Activated CD4-positive, alpha-beta T cell treated with anti-CD3 and anti-CD28 coated beads for 36 hours (primary cell): ENCODE results near the gene ZSCAN32. TPM values are rescaled to one million over a fixed set of nuclear protein-coding genes. Genes with fewer than 3 reads are reported as not detected.

ENCODE experiments used
- ATAC-seq: fragments of 200-7000 bp; cut with Tn5 transposase; one replicate; pipeline ENCODE4 v1.10.0; 2021; ENCODE audit warnings: mild to moderate bottlenecking, moderate library complexity
- CTCF ChIA-PET: fragments of 350-600 bp; sonication (Branson Sonifier 250); formaldehyde crosslinking; loops from one replicate; lab custom pipeline; 2021; ENCODE audit warnings: antibody characterized with exemption; lab: Charles Lee
- POLR2A ChIA-PET: fragments of 350-600 bp; sonication (Branson Sonifier 250); formaldehyde crosslinking; loops from one replicate; lab custom pipeline; 2021; ENCODE audit warnings: antibody characterized with exemption, inconsistent platforms; lab: Charles Lee
- DNase-seq: peaks from one replicate; pipeline ENCODE4 v3.0.0-alpha.2; 2020
- H3K27ac Mint-ChIP-seq: one replicate; pipeline ENCODE4 v1.8.0; 2021; ENCODE audit warnings: mixed read lengths
- H3K27me3 Mint-ChIP-seq: one replicate; pipeline ENCODE4 v1.8.0; 2021; ENCODE audit warnings: mixed read lengths
- H3K36me3 Mint-ChIP-seq: one replicate; pipeline ENCODE4 v1.8.0; 2021; ENCODE audit warnings: low read depth, mixed read lengths
- H3K4me1 Mint-ChIP-seq: one replicate; pipeline ENCODE4 v1.8.0; 2021; ENCODE audit warnings: mixed read lengths
- H3K4me3 Mint-ChIP-seq: one replicate; pipeline ENCODE4 v1.8.0; 2021; ENCODE audit warnings: mild to moderate bottlenecking, moderate library complexity, mixed read lengths
- H3K9me3 Mint-ChIP-seq: one replicate; pipeline ENCODE4 v1.8.0; 2021; ENCODE audit warnings: low read depth, mixed read lengths
- intact Hi-C, 2 experiments: fragments of 100-400 bp; cut with DNase I in 1 of 2; cut with micrococcal nuclease in 1 of 2; formaldehyde crosslinking; loops; one replicate each; pipeline versions ENCODE4 v1.14.2 to v1.15.1; 2022 to 2024; cut with DNase I, micrococcal nuclease
- total RNA-seq, 2 experiments: library from RNA; stranded (reverse); gene quantifications; one replicate each; pipeline ENCODE4 v1.2.3, GENCODE V29; 2021

Gene ZSCAN32
- total RNA-seq, 2 experiments from 2014 or later: 15.7 to 17.4 TPM

DNA sequence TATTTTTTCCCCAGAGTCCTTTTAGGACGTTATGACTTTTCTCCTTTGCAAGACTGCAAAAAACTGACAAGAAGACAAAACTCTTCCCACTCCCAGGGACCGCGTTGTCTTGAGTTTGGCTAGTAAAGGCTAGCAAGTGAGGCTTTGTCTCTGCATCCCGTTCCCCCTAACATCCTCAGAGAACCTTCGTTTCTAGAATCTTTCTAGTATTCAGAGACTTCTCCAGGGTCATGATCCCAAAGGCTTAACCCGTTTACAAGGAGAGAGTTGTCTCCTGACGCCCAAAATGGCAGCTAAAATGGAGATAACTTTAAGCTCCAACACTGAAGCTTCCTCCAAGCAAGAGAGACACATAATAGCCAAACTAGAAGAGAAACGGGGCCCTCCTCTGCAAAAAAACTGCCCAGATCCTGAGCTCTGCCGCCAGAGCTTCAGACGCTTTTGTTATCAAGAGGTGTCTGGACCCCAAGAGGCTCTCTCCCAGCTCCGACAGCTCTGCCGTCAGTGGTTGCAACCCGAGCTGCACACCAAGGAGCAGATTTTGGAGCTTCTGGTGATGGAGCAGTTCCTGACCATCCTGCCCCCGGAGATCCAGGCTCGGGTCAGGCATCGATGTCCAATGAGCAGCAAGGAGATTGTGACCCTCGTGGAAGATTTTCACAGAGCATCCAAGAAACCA is 1.1 kb upstream of the ZSCAN32 start:
- Mint-ChIP-seq H3K27me3 (no peaks in the 10 kb centered on the region), H3K4me1 (peaks cover 42% of the 10 kb centered on the region), H3K4me3 (peak overlapping the region; percentile 91), H3K36me3 (peaks cover 63% of the 10 kb centered on the region), H3K27ac (peak overlapping the region; percentile 78), H3K9me3 (peaks cover 26% of the 10 kb centered on the region)
- ChIA-PET POLR2A (interaction anchor here (0.5 to 2.3 kb wide), 4 partner anchors 42 to 186 kb away, joined by 3 to 8 read pairs (median 4); partner anchors contain the start of genes NAA60 and ZNF597), CTCF (interaction anchor here (0.7 to 1.4 kb wide), 3 partner anchors 9 to 267 kb away, joined by 3 to 6 read pairs (median 4); partner anchors contain the start of genes NAA60, ZNF213 and ZNF597)
- ATAC-seq (no peak), DNase-seq (peak; percentile 18)
- intact Hi-C loops: loop anchor here (1.0 to 5.0 kb wide), 11 partner anchors 37 to 278 kb away; partner anchors contain the start of genes ZNF263 (in 2 of the 2), CLUAP1 (in 1 of the 2), NAA60 (in 1 of the 2) and TIGD7 (in 1 of the 2)

DNA sequence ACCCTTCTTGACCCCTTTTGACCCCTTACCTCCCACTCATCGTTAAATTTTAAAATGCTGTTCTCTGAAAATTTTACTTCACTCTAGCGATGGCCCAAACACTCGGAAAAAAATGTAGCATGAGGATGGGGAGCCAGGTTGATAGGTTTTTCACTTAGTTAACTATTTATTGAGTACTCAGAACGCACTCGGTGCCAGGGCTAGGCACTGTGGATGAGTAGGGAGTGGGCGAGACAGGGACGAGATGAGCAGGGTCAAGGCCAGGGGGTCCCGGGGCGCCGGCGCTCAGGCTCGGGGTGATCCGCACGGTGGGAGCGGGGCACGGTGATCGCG is 392 bp downstream of the ZSCAN32 start:
- Mint-ChIP-seq H3K36me3 (peaks cover 63% of the 10 kb centered on the region), H3K27ac (peak overlapping the region; percentile 83), H3K4me1 (peaks cover 50% of the 10 kb centered on the region), H3K4me3 (peak overlapping the region; percentile 91), H3K27me3 (no peaks in the 10 kb centered on the region), H3K9me3 (peaks cover 24% of the 10 kb centered on the region)
- DNase-seq: no peak
- ATAC-seq: peak; percentile 23
- ChIA-PET POLR2A (interaction anchor here (0.7 to 2.3 kb wide), 4 partner anchors 43 to 137 kb away, joined by 3 to 8 read pairs (median 6); partner anchors contain the start of genes NAA60 and ZNF597), CTCF (interaction anchor here (0.9 to 1.4 kb wide), 6 partner anchors 8 to 250 kb away, joined by 3 to 6 read pairs (median 4); partner anchors contain the start of genes NAA60 and ZNF597)
- intact Hi-C loops: loop anchor here (1.0 to 5.0 kb wide), 2 partner anchors 57 to 211 kb away; partner anchors contain the start of gene SLX4 (in 1 of the 2)

DNA sequence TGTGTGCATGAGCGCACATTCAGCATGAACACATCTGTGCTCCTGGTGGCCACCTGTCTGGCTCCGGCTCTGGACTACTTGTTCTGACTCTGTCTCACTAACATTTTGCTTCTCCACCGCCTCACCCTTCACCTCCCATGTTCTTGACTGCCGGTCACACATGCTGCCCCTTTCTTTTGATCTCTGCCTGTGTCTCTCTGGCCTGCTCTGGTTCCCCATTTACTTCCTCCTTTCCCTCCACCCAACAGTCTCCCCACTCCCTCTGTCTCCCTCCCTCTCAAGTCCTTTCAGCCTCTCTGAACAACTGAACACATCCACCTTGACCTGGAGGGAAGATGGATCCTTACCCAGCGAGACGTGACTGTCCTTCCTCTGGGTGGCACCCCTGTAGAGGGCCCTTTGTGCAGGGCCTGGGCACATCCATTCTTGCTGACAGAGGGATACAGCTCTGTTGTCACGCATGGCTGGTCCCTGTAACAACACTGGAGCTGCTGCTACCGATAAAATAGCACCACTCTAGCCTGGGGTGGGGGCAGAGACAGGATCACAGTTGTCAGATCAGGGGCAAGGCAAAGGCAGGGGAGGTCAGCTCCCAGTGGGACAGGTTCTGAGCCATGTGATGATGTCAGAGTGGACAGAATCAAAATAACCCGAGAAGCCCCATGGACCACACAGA is 11.0 kb downstream of the ZSCAN32 start:
- ChIA-PET POLR2A (no interaction called here), CTCF (no interaction called here)
- H3K4me3 Mint-ChIP-seq: no peak overlapping the region
- intact Hi-C loops: no loop called here
- DNase-seq (no peak), ATAC-seq (no peak)
- peaks cover 91% of the 10 kb centered on the region for H3K36me3 Mint-ChIP-seq
- H3K4me1 Mint-ChIP-seq: peaks cover 3% of the 10 kb centered on the region
- H3K27ac Mint-ChIP-seq: no peak overlapping the region
- H3K9me3 Mint-ChIP-seq: peaks cover 53% of the 10 kb centered on the region
- H3K27me3 Mint-ChIP-seq: no peaks in the 10 kb centered on the region

DNA sequence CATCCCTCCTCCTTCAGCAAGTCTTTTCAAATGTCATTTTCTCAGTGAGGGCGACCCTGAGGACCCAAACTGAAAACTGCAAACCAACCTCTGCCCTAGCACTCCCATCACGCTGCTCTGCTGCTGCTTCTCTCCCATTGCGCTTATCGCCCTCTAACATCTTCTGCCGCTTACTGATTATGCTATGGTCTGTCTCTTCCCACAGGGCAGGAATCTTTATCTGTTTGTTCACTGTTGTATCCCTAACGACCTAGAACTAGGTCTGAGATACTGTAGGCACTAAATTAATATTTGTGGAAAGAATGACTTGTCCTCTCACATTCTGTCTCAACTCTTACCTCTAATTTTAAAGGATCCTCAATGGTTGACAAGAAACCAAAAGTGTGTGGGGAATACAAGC is 12.5 kb downstream of the ZSCAN32 start:
- H3K27ac Mint-ChIP-seq: no peak overlapping the region
- ChIA-PET CTCF (no interaction called here), POLR2A (no interaction called here)
- H3K36me3 Mint-ChIP-seq: peaks cover 91% of the 10 kb centered on the region
- no peak for DNase-seq
- no peaks in the 10 kb centered on the region for H3K27me3 Mint-ChIP-seq
- no peaks in the 10 kb centered on the region for H3K4me1 Mint-ChIP-seq
- no peak for ATAC-seq
- peaks cover 57% of the 10 kb centered on the region for H3K9me3 Mint-ChIP-seq
- H3K4me3 Mint-ChIP-seq: no peak overlapping the region
- intact Hi-C loops: no loop called here

DNA sequence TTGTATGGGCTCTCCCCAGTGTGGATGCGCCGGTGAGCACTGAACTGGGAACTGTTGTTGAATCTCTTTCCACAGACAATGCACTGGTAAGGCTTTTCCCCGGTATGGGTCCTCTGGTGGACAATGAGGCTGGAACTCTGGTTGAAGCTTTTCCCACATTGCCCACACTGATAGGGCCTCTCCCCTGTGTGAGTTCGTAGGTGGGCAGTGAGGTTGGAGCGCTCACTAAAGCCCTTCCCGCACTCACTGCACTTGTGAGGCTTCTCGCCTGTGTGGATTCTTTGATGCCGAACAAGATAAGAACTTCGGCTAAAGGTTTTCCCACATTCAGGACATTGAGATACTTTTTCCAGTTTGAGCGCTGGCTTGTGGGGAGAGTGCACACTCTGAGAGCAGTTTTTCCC is 17.8 kb downstream of the ZSCAN32 start:
- ATAC-seq (no peak), DNase-seq (no peak)
- Mint-ChIP-seq H3K27ac (no peak overlapping the region), H3K36me3 (peaks cover 83% of the 10 kb centered on the region), H3K4me1 (no peaks in the 10 kb centered on the region), H3K4me3 (no peak overlapping the region), H3K9me3 (peaks cover 72% of the 10 kb centered on the region), H3K27me3 (no peaks in the 10 kb centered on the region)
- ChIA-PET CTCF (interaction anchor here (0.7 kb wide), 1 partner anchor 97 kb away, joined by 3 read pairs; no protein-coding TSS in a partner anchor), POLR2A (no interaction called here)
- intact Hi-C loops: loop anchor here (2.0 to 5.0 kb wide), 3 partner anchors 26 to 76 kb away; partner anchors contain the start of genes TIGD7 (in 1 of the 2) and ZNF75A (in 1 of the 2)

DNA sequence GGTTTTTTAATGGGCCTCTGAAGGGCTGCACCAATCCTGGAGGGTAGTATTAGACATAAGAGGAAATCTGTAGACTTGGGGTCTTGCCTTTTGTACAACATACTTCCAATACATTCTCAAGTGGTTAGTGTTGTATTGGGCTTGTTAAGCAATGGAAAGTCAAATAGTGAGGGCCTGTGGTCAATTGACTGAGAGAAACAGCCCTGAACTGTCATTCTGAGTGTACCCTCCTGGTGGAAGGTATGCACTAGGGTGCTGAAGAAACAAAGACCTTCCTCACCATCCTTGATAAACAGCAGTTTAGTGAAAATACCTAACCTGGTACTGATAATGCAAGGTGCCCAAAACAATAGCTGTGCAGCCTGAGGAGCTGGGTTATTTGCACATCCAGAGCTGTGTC is 22.9 kb downstream of the ZSCAN32 start:
- intact Hi-C loops: no loop called here
- ATAC-seq (no peak), DNase-seq (no peak)
- Mint-ChIP-seq H3K27me3 (no peaks in the 10 kb centered on the region), H3K4me3 (no peak overlapping the region), H3K9me3 (peaks cover 68% of the 10 kb centered on the region), H3K27ac (no peak overlapping the region), H3K36me3 (peaks cover 62% of the 10 kb centered on the region), H3K4me1 (no peaks in the 10 kb centered on the region)
- ChIA-PET POLR2A (no interaction called here), CTCF (no interaction called here)

DNA sequence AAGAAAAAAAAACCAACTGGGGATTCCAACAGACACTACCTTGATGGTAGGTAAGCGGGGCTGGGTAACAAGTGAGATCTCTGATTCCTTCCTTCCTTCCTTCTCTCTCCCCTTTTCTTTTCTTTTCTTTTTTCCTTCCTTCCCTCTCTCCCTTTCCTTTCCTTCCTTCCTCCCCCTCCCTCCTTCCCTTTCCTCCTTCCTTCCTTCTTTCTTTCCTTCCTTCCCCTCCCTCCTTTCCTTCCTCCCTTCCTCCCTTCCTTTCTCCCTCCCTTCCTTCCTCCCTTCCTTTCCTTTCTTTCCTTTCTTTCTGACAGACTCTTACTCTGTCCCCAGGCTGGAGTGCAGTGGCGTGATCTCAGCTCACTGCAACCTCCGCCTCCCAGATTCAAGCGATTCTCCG is 25.1 kb downstream of the ZSCAN32 start:
- no peak overlapping the region for H3K4me3 Mint-ChIP-seq
- H3K27ac Mint-ChIP-seq: no peak overlapping the region
- ChIA-PET POLR2A (no interaction called here), CTCF (no interaction called here)
- DNase-seq (no peak), ATAC-seq (no peak)
- intact Hi-C loops: no loop called here
- H3K4me1 Mint-ChIP-seq: no peaks in the 10 kb centered on the region
- H3K9me3 Mint-ChIP-seq: peaks cover 51% of the 10 kb centered on the region
- no peaks in the 10 kb centered on the region for H3K27me3 Mint-ChIP-seq
- H3K36me3 Mint-ChIP-seq: peaks cover 43% of the 10 kb centered on the region

DNA sequence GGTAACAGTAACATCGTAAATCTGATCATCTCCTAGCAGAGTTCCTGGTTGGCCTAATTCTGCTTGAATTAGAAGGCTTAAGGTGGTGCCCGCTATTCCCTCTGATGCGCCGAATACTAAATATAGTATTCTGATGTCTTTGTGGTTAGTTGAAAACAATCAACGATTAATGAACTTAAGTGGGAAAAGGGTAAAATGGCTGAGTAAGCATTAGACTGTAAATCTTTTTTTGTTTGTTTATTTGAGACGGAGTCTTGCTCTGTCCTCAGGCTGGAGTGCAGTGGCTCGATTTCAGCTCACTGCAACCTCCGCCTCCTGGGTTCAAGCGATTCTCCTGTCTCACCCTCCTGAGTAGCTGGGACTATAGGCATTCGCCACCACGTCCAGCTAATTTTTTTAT is 31.7 kb downstream of the ZSCAN32 start:
- ChIA-PET POLR2A (no interaction called here), CTCF (no interaction called here)
- intact Hi-C loops: loop anchor here (5.0 to 10.0 kb wide), 3 partner anchors 73 to 154 kb away; partner anchors contain the start of genes NAA60 (in 1 of the 2) and ZNF597 (in 1 of the 2)
- H3K4me1 Mint-ChIP-seq: peaks cover 8% of the 10 kb centered on the region
- no peak overlapping the region for H3K4me3 Mint-ChIP-seq
- no peak for ATAC-seq
- no peaks in the 10 kb centered on the region for H3K27me3 Mint-ChIP-seq
- peaks cover 25% of the 10 kb centered on the region for H3K36me3 Mint-ChIP-seq
- H3K27ac Mint-ChIP-seq: no peak overlapping the region
- DNase-seq: no peak
- H3K9me3 Mint-ChIP-seq: peaks cover 19% of the 10 kb centered on the region

DNA sequence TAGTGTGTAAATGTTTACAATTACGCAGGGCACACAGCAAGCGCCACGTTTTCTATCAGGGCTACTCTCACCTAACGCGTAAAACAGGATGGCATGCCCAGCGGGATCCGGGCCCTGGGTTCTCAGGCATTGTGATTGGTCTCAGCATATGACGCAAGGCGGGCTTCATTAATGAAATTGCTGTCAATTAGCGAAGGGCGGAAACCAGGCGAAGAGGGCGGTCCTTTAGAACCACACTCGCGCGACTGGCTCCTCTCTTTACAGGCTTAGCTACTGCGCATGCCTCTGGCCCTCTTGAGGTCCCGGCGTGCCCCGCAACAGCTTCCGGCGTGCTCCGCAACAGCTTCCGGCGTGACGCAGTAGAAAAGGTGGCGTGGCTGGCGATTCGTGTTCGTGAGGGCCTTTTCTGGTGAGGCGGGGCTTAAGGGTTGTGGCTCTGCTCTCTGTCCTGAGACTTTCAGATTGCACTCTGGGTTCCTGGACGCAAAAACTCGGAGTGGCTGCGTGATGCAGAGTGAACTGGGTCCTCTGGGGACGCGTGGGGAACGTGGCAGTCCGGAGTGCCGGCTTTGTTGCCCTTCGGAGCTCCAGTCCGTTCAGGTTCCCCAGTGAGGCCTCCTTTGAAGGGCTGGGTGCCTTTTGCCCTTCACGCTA is 35.9 kb downstream of the ZSCAN32 start:
- ChIA-PET CTCF (interaction anchor here (0.9 kb wide), 1 partner anchor 98 kb away, joined by 3 read pairs; no protein-coding TSS in a partner anchor), POLR2A (interaction anchor here (0.6 to 0.9 kb wide), 2 partner anchors 81 to 231 kb away, joined by 3 read pairs; no protein-coding TSS in a partner anchor)
- Mint-ChIP-seq H3K4me3 (peak overlapping the region; percentile 76), H3K4me1 (peaks cover 8% of the 10 kb centered on the region), H3K36me3 (peaks cover 14% of the 10 kb centered on the region), H3K9me3 (peaks cover 12% of the 10 kb centered on the region), H3K27ac (peak overlapping the region; percentile 91), H3K27me3 (peaks cover 6% of the 10 kb centered on the region)
- ATAC-seq (peak; percentile 98), DNase-seq (peak; percentile 94)
- intact Hi-C loops: loop anchor here (1.0 to 10.0 kb wide), 9 partner anchors 36 to 246 kb away; partner anchors contain the start of genes NAA60 (in 1 of the 2), SLX4 (in 1 of the 2), TIGD7 (in 1 of the 2) and ZNF174 (in 1 of the 2)

DNA sequence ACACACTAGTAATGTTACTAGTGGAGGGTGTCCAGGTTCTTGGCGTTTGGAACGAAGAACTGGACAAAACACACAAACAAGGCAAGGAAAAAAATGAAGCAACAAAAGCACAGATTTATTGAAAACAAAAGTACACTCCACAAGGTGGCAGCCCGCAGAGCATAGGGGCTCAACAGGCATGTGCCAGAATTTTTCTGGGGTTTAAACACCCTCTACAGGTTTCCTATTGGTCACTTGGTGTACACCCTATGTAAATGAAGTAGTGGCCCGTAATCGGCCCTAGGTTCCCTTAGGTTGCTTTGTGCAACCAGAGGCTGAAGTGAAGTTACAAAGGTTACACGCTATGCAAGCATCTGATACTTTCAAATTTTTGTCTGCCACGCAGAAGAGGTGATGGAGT is 37.0 kb downstream of the ZSCAN32 start:
- ChIA-PET CTCF (no interaction called here), POLR2A (no interaction called here)
- peaks cover 15% of the 10 kb centered on the region for H3K9me3 Mint-ChIP-seq
- H3K4me1 Mint-ChIP-seq: peaks cover 8% of the 10 kb centered on the region
- intact Hi-C loops: loop anchor here in 1 of 2 experiments (10.0 kb wide), 1 partner anchor 149 kb away; no protein-coding TSS in a partner anchor
- peaks cover 8% of the 10 kb centered on the region for H3K27me3 Mint-ChIP-seq
- H3K4me3 Mint-ChIP-seq: peak overlapping the region; percentile 46
- H3K27ac Mint-ChIP-seq: peak overlapping the region; percentile 47
- DNase-seq (peak; percentile 9), ATAC-seq (no peak)
- H3K36me3 Mint-ChIP-seq: peaks cover 16% of the 10 kb centered on the region

DNA sequence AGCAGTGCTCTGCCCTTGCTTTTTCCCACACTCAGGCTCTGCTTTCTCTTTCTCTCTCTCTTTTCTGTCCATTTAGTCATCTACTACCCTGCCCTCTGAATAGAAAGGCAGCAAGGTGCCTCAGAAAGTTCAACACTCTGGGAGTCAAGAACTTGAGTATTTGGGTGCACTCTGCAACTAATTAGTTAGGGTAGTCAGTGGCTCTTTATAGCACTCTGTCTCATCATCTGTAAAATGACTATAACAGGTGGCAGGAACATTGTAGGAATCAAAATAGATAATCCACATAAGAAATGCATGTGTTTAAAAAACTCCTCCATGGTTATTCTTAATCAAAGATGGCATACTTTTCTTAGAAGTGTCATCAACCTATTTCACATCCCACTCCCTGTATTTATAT is 37.9 kb downstream of the ZSCAN32 start:
- Mint-ChIP-seq H3K9me3 (peaks cover 15% of the 10 kb centered on the region), H3K36me3 (peaks cover 16% of the 10 kb centered on the region), H3K27ac (no peak overlapping the region), H3K27me3 (peaks cover 8% of the 10 kb centered on the region), H3K4me3 (no peak overlapping the region), H3K4me1 (peaks cover 8% of the 10 kb centered on the region)
- DNase-seq (no peak), ATAC-seq (no peak)
- CTCF ChIA-PET: no interaction called here
- intact Hi-C loops: loop anchor here in 1 of 2 experiments (10.0 kb wide), 1 partner anchor 148 kb away; no protein-coding TSS in a partner anchor
- POLR2A ChIA-PET: no interaction called here
